GM18499 (cell line): ENCODE data around the gene CD2BP2.
"Not testable (repeated sequence)": the region's sequence is repeated elsewhere in the genome, so short reads cannot be mapped to it uniquely, and the experiment has no call there.

Source experiments
- ATAC-seq: cut with Tn5 transposase; IDR thresholded peaks from one replicate; pipeline ENCODE4 v1.9.1; 2021; ENCODE audit warnings: moderate number of reproducible peaks; ENCODE audit not compliant: insufficient read depth, unreplicated experiment

Gene CD2BP2

DNA sequence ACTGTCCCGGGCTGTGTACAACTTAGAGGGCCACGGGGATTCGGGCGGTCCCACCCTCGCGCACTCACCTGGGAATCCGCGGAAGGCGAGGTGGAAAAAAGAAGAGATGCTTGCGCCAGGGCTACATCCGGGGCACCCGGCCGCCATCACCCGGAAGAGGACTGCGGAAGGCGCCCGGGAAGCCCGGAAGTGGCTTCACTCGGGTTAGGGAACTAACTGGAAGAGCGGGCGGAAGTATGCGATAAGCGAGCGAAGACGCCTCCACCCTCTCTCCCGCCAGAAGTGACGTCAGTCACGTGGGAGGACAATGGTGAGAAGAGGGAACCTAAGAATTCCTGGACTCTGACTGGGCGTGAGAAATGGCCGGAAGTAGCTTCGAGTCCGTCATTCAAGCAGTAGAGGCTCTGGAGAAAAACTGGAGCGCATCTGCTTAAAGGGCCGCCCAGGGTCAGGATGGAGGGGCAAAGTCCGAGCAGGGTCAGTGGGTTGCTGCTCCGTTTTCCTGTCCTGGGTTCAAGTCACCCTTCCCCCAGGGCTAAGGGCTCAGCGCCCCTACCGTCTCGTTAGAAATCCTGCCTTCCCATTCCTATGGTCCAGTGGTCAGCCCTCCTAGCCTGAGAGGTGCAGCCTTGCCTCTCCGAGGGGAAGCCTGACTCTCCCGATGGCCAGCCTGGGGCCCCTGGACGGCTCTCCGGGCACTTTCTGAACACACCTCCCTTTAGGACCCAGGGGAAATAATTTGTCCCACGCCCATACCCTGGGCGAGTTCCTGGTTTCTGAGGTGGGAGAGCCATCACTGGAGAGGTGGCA, at the start of gene CD2BP2:
Gene CD2BP2, minus strand, starts transcription at position 165 of the 810 bp plus-strand sequence. CDS start 627 bp downstream, outside the sequence.
- no peak for ATAC-seq

DNA sequence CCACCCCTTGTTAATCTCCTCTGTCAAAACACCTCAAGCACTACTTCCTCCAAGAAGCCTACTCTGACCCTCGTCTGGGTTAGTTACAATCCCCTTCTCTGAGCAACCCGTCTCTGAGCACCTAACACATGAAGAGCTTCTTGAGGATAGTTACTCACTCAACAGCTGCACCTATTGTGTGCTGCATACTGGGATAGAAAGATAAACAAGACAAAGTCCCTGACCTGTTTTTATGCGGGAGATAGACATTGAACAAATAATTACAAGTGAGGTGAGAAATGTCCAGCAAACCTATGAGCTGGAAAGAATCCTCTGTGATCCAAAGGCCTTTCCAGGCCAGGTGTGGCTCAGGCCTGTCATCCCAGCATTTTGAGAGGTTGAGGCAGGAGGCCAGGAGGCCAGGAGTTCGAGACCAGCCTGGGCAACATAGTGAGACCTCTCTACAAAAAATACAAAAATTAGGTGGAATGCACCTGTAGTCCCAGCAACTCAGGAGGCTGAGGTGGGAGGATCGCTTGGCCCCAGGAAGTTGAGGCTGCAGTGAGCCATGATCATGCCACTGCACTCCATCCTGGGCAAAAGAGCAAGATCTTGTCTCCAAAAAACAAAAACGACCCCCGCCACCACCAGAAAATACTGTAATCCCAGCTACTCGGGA, 46.8 kb upstream of the CD2BP2 start:
- no peak for ATAC-seq

DNA sequence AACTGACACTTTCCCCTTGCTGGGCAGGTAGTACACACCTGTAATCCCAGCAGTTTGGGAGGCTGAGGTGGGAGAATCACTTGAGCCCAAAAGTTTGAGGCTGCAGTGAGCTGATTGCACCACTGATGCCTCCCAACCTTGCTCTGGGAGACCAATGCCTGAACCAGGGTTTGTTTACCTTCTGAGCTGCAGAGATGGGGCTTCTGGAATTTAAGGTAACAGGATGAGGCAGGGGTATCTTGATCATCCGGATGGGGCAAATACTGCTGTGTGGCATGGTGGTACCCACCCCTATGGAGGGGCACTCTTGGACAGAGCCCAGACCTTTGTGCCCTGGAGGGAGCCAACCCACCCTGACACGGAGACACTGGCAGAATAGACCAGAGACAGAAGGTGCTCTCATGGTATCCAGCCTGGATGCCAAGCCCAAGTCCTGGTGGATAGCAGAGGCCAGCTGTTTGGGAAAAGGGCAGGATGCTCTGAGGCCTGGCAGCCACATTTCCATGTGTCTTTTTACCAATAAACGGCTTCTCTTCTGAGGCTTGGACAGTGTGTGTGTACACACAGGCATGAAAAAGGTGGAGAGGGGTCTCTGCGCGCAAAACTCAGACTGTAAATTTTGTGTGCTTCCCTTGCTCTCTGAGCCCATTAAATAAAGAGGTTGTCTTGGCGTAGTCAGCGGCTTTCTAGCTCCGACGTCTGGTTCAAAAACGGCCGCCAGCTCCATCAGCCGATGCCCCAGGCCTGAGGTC, 44.5 kb upstream of the CD2BP2 start:
- no peak for ATAC-seq

DNA sequence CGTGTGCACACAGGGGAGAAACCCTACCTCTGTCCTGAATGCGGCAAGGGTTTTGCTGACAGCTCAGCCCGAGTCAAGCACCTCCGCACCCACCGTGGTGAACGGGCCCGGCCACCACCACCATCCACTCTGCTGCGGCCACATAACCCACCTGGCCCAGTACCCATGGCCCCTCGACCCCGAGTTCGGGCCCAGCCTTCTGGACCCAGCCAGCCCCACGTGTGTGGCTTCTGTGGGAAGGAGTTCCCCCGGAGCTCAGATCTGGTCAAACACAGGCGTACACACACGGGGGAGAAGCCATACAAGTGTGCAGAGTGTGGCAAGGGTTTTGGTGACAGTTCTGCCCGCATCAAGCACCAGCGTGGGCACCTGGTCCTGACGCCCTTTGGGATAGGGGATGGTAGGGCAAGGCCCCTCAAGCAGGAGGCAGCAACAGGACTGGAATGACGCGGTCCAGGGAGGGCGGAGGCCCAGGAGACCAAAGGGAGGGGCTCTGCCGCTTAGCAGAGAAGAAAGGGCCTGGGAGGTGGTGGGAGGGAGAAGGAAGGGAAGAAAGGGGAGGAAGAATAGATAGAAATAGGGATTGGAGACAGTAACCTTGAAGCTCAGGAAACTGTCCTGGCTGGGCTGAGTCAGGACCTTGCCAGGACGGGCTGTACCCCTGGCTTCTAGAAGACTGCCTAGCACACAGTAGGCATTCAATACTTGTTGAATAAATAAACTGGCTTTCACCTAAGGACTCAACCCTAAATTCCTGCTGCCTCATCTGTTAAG, 43.7 kb upstream of the CD2BP2 start:
- ATAC-seq = no peak

GRCh38 chr16:30397776-30398660, 42.9 kb upstream of the CD2BP2 start:
- no peak for ATAC-seq

GRCh38 chr16:30397056-30397455, 41.9 kb upstream of the CD2BP2 start:
- no peak for ATAC-seq

GRCh38 chr16:30396627-30397026, 41.5 kb upstream of the CD2BP2 start:
- not testable (repeated sequence) for ATAC-seq

GRCh38 chr16:30395992-30396585, 41.0 kb upstream of the CD2BP2 start:
- ATAC-seq = no peak

GRCh38 chr16:30395155-30395991, 40.3 kb upstream of the CD2BP2 start, which contains the start of gene ZNF48:
Gene ZNF48 (plus strand): TSS chr16:30395420. CDS start chr16:30395795, 375 bp downstream.
- ATAC-seq = no peak

DNA sequence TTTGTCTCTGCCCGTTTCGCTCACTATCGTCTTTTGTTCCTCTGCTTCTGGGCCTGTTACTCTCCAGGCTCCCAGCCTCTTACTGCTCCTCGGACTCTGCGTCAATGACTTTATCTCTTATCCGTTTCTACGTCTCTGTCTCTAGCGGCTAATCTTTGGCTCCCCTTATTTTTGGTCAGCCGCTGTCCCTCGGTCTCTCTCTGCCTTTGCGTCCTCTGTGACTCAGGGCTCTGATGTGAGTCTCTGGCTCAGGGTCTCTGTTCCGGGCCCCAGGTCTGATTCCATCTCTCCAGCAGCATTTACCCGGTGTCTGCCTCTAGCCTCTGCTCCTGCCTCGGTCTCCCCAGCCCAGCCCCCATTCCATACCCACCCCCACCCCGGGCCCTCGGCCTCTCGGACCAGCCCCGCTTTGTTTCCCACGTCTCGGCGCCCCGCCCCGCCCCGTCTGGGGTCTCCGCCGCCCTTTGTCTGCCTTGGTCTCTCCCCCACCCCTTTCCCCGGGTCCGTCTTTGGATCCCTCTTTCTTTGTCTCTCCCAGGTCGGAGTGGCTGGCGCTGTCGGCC, 39.6 kb upstream of the CD2BP2 start:
- ATAC-seq = no peak

DNA sequence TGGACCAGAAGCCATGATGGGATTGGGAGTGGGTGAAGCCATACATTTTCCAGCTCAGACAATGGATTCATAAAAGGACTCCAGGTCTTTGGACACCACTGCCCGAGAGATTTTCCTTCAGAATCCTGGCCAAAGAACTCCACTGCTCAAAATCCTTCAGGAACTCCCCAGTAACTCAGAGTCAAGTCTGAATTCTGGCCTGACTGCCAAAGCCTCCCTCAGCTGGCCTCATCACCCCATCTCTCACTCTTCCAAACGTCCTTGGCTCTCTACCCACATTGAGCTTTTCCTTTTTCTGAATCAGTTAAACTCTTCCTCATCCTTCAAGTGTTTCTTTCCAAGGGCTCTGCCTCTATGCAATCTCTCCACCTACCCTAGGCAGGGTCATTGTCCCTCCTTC, 28.4 kb upstream of the CD2BP2 start:
- ATAC-seq = no peak

DNA sequence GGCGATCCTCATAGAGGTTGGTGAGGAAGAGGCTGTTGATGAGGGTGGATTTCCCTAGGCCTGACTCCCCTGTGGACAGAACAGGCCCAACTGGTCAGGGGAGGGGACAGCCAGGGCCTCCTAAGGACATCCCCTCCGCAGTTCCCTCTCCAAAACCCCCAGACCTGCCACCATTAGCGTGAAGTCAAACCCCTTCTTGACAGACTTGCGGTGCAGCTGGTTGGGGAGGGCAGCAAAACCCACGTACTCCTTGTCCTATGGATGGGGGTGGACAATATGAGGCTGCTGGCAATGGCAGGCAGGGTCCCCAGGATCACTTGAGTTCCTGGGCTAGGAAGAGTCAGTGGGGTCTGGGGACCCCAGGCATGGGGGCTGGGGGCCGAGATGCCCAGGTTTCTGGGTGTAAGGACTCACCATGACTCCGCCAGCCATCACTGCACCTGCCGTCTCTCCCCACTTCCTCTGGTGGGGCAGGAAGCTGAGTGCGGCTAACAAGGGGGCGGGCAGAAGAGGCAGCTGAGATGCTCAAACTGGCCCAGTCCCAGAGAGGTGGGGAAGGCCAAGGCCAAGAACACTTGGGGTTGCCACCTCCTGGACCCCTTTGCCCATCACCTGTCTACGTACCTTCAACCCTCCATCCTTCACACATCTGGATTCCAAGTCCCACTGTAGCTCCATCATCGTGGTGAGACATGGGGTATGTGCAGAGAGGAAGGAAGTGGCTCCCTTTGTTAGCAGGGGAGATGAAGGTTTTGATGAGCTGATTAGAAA, 27.2 kb upstream of the CD2BP2 start, which contains the start of gene SEPTIN1:
Gene SEPTIN1, minus strand, starts transcription at position 451 of the 771 bp plus-strand sequence. Its CDS starts 19 bp downstream, at position 432.
- no peak for ATAC-seq

GRCh38 chr16:30381291-30382041, 26.4 kb upstream of the CD2BP2 start:
- ATAC-seq = no peak

GRCh38 chr16:30380803-30381208, 25.7 kb upstream of the CD2BP2 start:
- no peak for ATAC-seq

DNA sequence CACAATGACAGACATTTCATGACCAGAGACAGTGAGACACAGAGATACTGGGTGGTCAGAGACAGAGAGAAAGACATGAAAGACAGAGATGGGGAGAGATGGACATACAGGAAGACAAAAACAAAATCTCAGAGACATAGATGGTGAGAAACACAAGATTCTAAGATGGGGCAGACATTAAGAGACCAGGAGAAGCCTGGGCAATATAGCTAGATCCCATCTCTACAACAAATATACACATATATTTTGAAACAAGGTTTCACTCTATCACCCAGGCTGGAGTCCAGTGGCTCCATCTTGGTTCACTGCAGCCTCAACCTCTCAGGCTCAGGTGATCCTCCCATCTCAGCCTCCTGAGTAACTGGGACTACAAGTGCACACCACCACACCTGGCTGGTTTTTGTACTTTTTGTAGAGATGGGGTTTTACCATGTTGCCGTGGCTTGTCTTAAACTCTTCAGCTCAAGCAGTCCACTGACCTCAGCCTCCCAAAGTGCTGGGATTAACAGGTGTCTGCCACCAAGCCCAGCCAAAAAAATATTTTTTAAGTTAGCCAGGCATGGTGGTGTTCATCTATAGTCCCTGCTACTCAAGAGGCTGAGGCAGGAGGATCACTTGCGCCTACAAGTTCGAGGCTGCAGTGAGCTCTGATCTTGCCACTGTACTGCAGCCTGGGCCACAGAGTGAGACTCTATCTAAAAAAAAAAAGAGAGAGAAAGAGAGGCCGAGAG, 25.1 kb upstream of the CD2BP2 start:
- no peak for ATAC-seq
